ENCODE results near the gene RAET1E.
"Not testable (repeated sequence)": the region's sequence is repeated elsewhere in the genome, so short reads cannot be mapped to it uniquely, and the experiment has no call there.

Gene RAET1E

GRCh38 chr6:149895833-149896271 is 2.1 kb downstream of the RAET1E start:
- ChIA-PET CTCF (interaction anchor here (0.6 to 1.2 kb wide), 2 partner anchors 16 to 73 kb away, joined by 4 read pairs; no protein-coding TSS in a partner anchor), POLR2A (no interaction called here)
- peak; percentile 4 for DNase-seq (ENCODE audit: extremely low spot score)
- TF ChIP-seq PKNOX1 (IDR thresholded peaks at IDR 0.05) (no peak), FOXK2 (IDR thresholded peaks at IDR 0.05) (no peak), FOXA1 (IDR thresholded peaks at IDR 0.05) (no peak), FOXM1 (IDR thresholded peaks at IDR 0.05; ENCODE audit: borderline replicate concordance) (no peak), NFRKB (IDR thresholded peaks at IDR 0.05) (no peak), L3MBTL2 (conservative IDR thresholded peaks at IDR 0.05) (no peak), TARDBP (IDR thresholded peaks at IDR 0.05) (no peak), ARNT (IDR thresholded peaks at IDR 0.05) (no peak), SP1 (IDR thresholded peaks at IDR 0.05) (no peak), BHLHE40 (IDR thresholded peaks at IDR 0.05; ENCODE audit: borderline replicate concordance) (no peak), CTBP1 (IDR thresholded peaks at IDR 0.05; ENCODE audit: borderline replicate concordance) (no peak), ZNF384 (IDR thresholded peaks at IDR 0.05) (no peak), SUZ12 (IDR thresholded peaks at IDR 0.05) (no peak), ELF4 (IDR thresholded peaks at IDR 0.05) (no peak), LEF1 (IDR thresholded peaks at IDR 0.05; ENCODE audit: borderline replicate concordance) (no peak), HDGF (IDR thresholded peaks at IDR 0.05; ENCODE audit: borderline replicate concordance) (no peak)

- POLR2A ChIA-PET = no interaction called here
- CTCF ChIA-PET = interaction anchor here (0.6 to 1.2 kb wide), 2 partner anchors 15 to 73 kb away, joined by 4 read pairs; no protein-coding TSS in a partner anchor
- TF ChIP-seq ZNF384 (IDR thresholded peaks at IDR 0.05) (no peak), L3MBTL2 (conservative IDR thresholded peaks at IDR 0.05) (no peak), HDGF (IDR thresholded peaks at IDR 0.05; ENCODE audit: borderline replicate concordance) (no peak), SUZ12 (IDR thresholded peaks at IDR 0.05) (no peak), FOXK2 (IDR thresholded peaks at IDR 0.05) (no peak), SP1 (IDR thresholded peaks at IDR 0.05) (no peak), NFRKB (IDR thresholded peaks at IDR 0.05) (no peak), TARDBP (IDR thresholded peaks at IDR 0.05) (no peak), ELF4 (IDR thresholded peaks at IDR 0.05) (no peak)
- DNase-seq (ENCODE audit: extremely low spot score) = peak; percentile 5
Measured at GRCh38 chr6:149895048-149895590, 2.8 kb downstream of the RAET1E start.

- POLR2A ChIA-PET; CTCF ChIA-PET; DNase-seq (ENCODE audit: extremely low spot score): not testable (repeated sequence)
Measured at GRCh38 chr6:149891864-149892263, 6.0 kb downstream of the RAET1E start.

DNA sequence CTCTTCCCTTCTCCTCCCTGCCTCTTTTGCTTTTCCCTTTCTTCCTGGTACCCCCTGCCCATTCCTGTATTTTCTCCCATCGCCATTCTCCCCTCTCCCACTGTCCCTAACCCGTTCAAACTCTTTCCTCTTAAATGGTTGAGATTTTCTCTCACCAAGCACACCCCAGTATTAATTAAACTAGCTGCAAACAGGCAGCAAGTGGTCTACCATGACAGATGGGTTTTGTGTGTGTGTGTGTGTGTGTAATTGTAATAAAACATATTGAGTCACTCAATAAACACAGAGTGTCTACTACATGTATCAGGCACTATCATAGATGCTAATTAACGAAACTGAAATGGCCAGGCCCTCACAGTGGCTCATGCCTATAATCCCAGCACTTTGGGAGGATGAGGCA is 6.7 kb downstream of the RAET1E start:
- DNase-seq (ENCODE audit: extremely low spot score) = no peak
- CTCF ChIA-PET = no interaction called here
- TF ChIP-seq NFRKB (IDR thresholded peaks at IDR 0.05) = no peak
- POLR2A ChIA-PET = no interaction called here

GRCh38 chr6:149890629-149891045 is 7.3 kb downstream of the RAET1E start:
- ChIA-PET CTCF (no interaction called here), POLR2A (no interaction called here)
- peak; percentile 4 for DNase-seq (ENCODE audit: extremely low spot score)
- TF ChIP-seq ZNF384 (IDR thresholded peaks at IDR 0.05) = no peak
- TF ChIP-seq SP1 (IDR thresholded peaks at IDR 0.05) = no peak
- no peak for TF ChIP-seq PKNOX1 (IDR thresholded peaks at IDR 0.05)
- TF ChIP-seq SUZ12 (IDR thresholded peaks at IDR 0.05) = no peak
- TF ChIP-seq NFRKB (IDR thresholded peaks at IDR 0.05) = no peak
- no peak for TF ChIP-seq L3MBTL2 (conservative IDR thresholded peaks at IDR 0.05)

DNA sequence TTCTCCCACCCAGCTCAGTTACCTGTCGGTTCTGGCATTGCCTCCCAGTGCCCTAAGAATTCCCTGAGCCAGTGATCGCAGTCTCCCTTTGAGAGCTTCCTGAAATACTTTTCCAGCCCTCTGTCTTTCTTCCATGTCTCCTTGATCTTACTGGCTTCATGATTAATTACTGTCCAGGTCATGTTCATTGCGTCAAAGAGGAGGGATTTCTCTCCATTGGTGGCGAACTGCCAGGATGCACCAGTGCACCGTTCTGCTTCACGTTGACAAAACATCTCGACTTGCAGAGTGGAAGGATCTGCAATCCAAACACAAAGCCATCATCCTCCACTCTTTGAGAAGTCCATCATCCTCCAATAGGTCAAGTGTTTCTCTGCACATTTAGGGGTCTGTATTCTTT is 8.6 kb downstream of the RAET1E start:
- TF ChIP-seq TARDBP (IDR thresholded peaks at IDR 0.05) (no peak), HDGF (IDR thresholded peaks at IDR 0.05; ENCODE audit: borderline replicate concordance) (no peak), ELF4 (IDR thresholded peaks at IDR 0.05) (no peak), FOXA1 (IDR thresholded peaks at IDR 0.05) (no peak), NFRKB (IDR thresholded peaks at IDR 0.05) (no peak), BHLHE40 (IDR thresholded peaks at IDR 0.05; ENCODE audit: borderline replicate concordance) (no peak), LEF1 (IDR thresholded peaks at IDR 0.05; ENCODE audit: borderline replicate concordance) (no peak), CTBP1 (IDR thresholded peaks at IDR 0.05; ENCODE audit: borderline replicate concordance) (no peak), ZNF384 (IDR thresholded peaks at IDR 0.05) (no peak), SUZ12 (IDR thresholded peaks at IDR 0.05) (no peak), FOXM1 (IDR thresholded peaks at IDR 0.05; ENCODE audit: borderline replicate concordance) (no peak), PKNOX1 (IDR thresholded peaks at IDR 0.05) (no peak), FOXK2 (IDR thresholded peaks at IDR 0.05) (no peak), L3MBTL2 (conservative IDR thresholded peaks at IDR 0.05) (no peak), ARNT (IDR thresholded peaks at IDR 0.05) (no peak), SP1 (IDR thresholded peaks at IDR 0.05) (no peak)

GRCh38 chr6:149888659-149889058 is 9.3 kb downstream of the RAET1E start:
- POLR2A ChIA-PET = no interaction called here
- no peak for TF ChIP-seq FOXK2 (IDR thresholded peaks at IDR 0.05)
- no peak for TF ChIP-seq CTBP1 (IDR thresholded peaks at IDR 0.05; ENCODE audit: borderline replicate concordance)
- TF ChIP-seq PKNOX1 (IDR thresholded peaks at IDR 0.05) = no peak
- CTCF ChIA-PET = interaction anchor here (1.0 kb wide), 1 partner anchor 55 kb away, joined by 3 read pairs; no protein-coding TSS in a partner anchor
- no peak for DNase-seq (ENCODE audit: extremely low spot score)

More for the DNA sequence above, 8.6 kb downstream of the RAET1E start:
- CTCF ChIA-PET = no interaction called here
- POLR2A ChIA-PET = no interaction called here
- no peak for DNase-seq (ENCODE audit: extremely low spot score)

Measured in HEK293T (cell line).